ENCODE results near the gene FNTB.
"Not testable (repeated sequence)": the region's sequence is repeated elsewhere in the genome, so short reads cannot be mapped to it uniquely, and the experiment has no call there.

Gene FNTB

DNA sequence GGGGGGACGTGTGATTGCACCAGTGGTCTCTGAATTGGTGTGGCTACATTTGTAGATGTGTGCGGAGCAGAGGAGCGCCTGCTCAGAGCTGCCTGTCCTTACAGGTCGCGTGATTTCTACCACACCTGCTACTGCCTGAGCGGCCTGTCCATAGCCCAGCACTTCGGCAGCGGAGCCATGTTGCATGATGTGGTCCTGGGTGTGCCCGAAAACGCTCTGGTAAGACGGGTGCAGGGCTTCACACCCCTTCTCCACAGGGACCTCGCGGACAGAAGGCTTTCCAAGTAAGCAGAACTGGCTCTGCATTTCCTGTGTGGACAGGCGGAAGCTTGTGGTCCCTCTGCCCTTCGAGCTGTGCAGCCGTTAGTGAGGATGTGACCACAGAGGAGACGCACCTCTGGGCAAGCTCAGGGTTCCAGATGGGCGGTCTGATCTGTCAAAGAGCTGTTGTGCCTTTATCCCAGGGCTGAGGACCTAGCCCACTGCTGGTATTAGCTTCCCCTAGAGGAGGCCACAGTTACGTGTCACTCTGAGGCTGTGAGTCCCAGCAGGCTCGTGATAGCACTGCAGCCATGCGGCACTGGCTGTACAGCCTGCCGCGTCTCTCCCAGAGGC lies 67.9 kb downstream of the FNTB start:
- peak; percentile 63 to 79 (median 76) for DNase-seq

DNA sequence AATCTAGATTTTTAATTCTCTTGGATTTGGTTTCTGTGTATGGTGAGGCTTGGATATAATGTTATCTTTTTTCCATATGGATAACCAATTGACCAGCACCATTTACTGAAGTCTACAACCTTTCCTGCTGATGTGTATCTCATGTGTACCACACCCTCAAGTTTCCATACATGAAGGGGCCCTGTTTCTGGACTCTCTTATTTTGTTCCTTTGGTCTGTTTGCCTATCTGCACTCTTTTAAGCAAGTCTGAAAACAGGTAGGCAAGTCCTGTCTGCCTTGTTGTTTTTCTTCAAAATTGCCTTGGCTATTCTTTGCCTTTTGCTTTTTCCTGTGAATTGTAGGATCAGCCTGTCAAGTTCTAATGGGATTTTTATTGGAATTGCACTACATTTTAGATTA lies 71.0 kb downstream of the FNTB start:
- no peak for DNase-seq

DNA sequence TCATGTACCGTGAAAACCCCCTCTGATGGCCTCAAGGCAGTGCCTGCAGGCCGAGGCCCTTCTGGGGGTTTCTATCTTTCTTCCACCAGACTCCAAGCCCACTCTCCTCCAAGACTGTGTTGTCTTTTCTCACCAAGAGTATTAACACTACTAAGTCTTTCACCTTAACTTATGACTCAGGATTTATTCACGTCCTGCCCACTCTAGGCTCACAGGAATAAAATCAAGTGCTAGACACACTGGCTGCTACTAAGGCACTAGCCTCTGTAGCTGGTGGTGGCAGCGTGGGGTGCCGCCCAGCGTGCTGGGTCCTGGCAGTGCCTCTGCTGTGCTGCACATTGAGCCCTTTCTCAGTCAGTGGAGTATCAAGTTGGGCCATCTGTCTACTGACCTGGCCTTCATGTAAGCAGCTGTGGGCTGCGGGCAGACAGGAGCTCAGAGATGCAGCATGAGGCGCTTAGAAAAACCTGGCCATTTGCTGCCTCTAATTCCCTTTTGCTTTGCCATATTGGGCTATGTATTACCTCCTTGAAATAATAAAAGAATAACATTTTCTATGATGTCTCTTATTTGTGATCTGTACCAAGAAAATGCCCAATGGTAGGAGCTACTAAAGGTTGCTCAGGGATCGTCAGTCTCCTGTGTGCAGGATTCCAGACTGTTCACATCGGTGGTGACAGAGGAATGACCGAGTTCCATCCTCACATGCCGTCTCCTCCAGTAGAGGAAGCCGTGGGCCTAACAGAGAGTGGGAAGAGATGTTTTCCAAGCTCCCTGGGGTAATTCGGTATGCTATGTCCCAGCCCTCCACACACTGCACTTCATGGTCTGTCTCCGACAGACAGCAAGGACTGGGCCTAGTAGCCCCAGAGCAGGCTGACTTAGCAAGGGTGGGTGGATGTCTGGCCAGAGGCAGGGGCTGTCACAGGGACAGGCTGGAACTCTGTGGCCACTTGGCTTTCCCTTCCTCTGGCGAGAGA lies 75.7 kb downstream of the FNTB start:
- DNase-seq: no peak

DNA sequence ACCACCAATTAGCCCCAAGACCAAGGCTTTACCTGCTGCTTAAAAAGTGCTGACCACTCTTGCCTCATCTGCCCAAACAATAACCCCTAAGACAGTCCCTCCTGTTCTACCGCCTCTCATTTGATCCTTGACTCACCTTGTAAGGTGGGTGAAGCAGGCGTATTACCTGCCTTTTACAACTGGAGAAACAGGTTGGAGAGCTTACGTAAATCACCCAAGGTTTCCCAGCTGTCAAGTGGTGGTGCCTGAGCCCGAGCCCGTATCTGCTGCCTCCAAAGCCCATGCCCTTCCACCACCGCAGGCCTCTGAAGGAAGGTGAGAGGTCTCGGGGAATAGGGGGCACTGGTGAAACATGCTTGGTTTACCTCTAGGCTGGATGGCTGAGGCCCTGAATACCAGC lies 79.0 kb downstream of the FNTB start:
- DNase-seq: no peak

DNA sequence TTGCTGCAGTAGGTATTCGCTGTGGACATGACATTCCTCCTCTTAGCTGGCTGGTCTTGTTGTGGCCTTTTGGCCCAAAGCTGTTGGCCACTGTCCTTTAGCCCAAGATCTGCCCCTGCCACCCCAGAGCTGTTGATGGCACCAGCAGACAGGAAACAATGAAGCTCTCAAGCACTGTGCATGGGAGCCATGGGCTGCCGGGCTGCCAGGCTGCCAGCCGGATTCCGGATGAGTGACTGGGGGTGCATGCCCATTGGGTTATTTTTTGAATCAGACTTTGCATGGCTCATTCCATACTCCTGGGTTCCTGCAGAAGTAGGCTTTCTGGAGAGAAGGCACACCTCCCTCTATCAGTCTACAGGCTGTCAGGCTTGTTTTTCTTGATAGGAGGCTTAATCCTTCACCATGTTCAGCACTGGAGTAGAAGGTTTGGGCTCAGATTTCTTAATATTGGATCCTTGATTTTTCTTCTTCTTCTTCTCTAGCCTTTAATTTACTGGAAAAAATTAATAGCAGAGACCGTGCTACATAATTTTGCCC lies 83.2 kb downstream of the FNTB start:
- no peak for DNase-seq

DNA sequence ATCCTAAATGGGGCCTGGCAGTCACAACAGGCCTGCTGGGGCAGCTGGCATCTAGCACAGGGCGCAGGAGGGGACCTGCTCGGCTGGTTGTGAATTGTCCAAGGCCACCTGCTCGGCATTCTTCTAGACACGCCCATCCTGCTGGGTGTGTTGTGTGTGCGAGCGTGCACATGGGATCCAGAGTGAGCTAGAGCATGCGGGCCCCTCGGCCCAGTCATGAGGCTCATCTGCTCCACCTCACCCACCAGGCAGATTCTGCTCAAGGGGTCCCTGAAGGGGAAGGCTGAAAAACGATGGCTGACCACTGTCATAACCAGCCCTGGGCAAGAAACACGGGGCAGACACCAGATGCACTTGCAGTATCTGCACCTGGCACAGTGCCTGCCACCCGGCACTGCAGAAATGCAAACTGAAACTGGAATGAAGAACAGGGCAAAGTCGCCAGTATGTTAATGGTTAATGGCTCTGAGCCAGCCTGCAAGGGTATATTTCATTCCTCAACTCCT lies 83.8 kb downstream of the FNTB start:
- DNase-seq: no peak

DNA sequence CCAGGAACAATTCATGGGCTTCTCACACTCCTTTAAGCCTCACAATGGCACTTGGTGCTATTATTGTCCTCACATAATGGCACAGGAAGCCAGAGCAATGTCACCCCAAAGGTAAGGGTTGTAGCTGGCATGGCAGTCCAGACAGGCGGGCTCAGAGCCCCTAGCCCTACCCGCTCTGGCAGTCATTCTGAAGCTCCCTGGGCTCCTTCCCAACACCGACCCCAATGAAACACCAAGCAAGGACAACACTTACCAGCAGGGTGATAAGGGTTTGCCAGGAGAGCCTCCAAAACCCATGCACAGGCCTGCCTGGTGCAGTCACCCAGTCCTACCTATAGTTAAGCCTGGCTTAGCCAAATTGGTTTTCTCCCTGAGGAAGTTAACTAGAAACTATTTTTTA lies 84.8 kb downstream of the FNTB start:
- DNase-seq: no peak

DNA sequence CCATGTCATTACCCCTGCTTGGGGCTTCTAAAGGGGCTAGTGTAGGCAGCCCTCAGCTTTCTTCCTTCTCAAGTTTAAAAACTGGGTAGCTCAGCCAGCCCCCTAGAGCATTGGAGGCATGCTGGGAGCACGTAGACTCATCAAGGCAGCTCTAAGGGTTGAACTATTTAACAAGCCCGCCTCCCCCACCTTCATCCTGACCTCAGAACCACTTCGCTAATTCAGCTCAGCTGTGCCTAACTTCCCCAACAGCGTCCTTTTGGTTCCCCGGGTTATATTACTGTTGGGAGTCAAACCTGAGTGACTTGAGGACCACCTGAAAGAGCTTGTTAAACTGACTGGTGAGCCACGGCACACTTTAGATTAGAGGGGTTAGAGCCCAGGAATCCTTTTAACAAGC lies 85.6 kb downstream of the FNTB start:
- DNase-seq: peak in 1 of 4 experiments; percentile 26

DNA sequence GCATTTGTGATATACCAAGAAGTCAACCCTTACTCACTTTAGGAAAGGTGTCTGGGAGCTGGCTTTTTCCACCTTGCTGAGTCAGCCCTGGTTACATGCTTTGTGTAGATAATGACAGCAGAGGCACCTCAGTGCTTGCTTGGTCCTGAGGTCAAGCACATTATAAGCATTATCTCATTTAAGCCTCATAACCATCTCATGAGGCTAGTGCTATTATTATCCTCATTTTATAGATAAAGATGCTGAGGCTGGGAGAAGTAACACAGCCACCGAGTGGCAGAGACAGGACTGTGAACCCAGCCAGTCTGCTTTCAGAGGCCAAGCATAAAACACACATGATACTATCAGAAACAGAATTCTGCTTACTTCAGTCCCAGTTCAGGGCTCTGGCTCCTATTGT lies 86.2 kb downstream of the FNTB start:
- DNase-seq: no peak

DNA sequence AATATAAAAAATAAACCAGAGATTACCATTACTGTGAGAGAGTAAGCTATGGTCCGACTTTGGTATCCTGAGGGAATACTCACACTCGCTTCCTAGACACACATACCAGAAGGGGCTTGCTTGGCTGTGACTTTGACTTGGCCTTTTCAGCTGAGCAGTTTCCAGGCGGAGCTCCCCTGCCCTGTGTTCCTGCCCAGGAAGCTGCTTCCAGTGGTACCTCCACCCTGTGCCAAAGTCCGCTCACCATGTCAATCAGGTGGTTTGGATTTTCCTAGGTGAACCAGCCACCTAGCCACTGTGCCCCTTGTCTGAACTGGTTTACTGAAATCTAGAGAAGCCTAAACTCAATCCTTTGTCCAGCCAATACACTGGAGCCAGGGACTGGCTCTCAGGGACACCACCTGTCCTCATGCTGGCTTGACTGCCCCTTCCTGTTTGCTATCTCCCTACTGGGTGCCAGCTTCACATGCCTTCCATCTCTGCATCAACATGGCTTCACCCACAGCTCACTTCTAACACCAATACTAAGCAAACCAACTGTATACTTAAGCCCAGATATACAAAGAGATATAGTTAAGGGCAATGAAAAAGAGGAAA lies 87.0 kb downstream of the FNTB start:
- DNase-seq: no peak

DNA sequence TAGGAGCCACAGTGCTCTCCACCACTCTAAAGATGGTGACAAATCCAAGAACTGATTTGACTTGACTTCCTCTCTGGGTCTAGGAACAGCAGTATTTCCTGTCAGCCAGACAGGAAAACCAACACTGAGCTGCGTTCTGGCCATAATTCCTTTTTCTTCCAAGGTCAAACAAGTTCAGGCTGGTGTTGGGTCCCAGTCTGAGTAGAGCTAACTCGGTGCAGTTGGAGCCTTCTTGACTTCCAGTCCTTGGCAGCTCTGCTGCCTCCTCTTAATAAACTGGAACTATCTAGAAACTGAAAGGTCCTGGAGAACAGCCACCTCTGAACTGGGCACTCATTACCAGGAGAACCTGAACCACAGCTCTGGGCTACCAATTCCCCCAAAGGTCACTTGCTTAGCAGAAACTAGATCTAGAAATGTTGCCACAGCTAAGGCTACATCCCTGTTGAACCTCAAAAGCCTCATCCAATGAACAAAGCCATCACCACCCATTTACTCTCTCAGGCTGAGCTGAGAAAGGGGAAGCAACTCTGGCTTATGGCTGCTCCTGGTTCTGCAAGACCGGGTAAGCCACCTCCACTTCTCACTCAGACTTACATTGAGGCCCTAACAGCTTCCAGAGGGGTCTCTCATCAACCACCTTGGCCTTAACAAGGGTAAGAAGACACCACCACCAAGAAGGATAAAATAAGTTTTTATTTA lies 87.9 kb downstream of the FNTB start:
- peak; percentile 62 to 83 (median 82) for DNase-seq

DNA sequence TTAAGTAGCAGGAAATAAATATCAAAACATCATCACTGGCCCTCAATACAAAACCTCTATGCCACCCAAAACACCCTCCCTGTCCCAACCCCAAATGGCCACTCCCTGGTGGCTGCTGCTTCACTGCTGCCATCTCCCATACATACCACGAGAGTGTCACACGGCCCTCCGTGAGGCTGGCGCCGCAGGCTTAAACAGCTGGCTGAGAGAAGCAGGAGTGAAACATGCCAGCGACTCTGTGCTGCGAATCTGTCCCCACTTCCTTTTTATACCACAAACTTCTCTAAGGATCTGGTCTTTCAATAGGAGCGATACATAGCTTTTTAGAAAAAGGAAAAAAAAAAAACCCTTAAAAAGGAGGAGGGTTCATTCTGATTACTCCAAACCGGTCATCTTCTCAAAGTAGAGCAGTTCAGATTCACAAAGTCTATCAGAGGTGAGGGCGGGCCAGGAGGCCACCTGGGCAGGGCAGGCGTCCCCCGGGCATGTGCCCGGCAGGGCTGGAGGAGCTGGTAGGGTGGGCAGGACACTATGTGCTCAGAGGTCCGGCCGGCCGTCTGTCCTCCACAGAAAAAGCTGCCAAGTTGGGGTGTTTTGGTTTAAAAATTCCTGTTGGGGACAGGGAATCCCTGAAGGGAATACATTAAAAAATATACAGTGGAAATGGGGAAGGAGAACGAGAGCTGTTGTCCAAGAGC lies 89.1 kb downstream of the FNTB start:
- peak; percentile 65 to 93 (median 76) for DNase-seq

DNA sequence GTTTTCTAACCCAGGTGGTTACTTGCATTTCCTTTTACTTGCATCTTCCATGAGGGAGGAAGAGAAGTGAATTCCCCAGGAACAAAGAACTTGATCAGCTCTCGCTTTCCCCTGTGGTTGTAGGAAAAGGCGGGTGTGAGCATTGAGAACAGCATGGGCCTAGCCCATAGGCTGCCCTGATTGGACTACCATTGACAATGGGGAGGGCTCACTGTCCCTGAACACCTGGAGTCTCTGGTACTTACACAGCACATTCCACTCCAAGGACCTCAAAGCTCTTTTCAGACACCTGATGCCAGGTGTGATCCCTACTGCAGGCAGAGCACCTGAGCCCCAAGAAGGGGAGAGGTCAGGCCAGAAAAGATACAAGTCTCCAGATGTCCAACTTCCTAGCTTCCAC lies 90.6 kb downstream of the FNTB start:
- DNase-seq: no peak

DNA sequence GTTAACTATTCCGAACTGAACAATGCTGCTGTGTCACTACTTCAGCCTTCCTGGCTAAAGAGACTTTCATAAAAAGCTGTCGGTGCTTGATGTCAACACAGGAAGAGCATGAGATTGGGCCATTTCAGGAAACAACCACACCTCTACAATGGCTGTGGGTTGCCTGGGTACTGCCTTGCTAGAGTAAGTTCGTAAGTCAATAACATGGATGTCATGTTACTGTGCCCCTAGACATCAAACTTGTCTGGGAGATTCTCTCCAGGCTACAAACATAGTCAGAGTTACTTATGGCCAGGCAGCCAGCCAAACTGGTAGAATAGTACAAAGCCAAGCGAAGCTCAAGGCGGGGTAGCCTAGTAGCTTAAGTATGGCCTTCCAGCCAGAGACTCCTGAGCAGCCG lies 92.5 kb downstream of the FNTB start:
- peak in 3 of 4 experiments; percentile 38 to 52 (median 47) for DNase-seq

DNA sequence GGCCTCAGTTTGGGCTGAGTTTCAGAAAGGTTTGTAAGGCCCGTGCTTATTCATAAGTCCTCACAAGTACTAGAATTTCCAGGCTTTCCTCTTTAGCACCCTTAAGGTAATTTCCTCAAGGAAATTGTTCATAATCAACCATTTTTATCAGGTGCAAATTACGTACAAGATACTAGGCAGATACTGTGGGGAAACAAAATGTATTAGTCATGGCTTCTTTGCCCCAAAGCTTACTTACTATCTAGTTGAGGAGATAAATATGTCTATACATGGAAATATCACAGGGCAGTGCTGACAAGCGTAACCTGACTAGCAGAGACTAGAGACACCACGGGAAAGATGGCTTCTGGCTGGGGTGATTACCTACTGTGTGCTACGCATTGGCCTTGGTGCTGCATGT lies 93.1 kb downstream of the FNTB start:
- DNase-seq: peak in 1 of 4 experiments; percentile 19

DNA sequence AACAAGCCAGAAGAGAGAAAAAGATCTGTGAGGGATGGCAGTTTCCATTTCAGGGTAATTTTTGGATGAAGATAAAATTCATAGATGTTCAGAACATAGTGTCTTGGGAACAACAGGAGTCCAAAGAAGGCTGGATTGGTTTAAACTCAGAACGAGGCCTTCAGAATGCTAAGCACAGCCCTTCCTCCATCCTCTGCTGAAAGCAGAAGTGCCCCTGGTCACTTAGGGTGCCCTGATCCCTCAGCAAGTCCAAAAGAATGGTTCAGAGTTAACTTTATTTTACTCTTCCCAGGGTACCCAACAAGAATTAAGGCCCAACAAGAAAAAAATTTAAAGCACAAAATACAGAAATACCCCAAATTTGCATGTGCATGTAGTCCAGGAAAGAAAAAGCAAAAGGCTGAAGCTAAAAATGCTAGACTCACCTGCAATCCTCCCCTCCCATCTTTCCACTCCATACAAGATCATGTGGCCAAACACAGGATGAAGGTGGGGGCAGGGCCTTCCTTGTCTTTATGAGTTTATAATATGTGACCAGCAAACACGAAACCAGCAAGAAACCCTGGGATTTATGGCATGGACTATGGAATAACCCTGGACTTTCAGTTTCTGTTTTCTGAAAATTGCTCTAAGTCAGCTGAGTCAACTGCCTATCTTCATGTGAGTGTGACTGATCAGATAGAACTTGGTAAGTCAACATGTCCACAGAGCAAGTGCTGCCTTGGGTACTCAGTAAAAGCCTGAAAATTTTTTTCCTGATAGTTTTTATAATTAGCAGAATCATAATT lies 94.5 kb downstream of the FNTB start:
- DNase-seq: peak in 3 of 4 experiments; percentile 59 to 66 (median 60)

DNA sequence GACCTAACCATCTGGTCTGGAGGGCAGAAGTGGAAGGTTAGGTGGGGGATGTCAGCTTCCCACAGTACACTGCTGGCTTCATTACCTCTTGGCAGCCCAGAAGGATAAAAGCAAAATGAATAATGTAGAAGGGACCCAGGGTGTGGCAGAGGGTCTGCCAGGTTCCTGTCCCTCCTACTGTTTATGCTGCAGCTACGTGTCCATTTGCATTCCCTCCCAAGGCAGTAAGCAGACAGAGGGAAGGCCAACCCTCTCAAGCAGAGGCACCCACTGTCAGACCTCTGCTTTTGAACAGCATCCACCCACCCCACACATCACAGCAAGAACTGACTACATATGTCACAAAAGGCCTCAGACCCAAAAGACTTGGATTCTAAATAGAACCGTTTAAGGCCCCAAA lies 96.2 kb downstream of the FNTB start:
- no peak for DNase-seq

DNA sequence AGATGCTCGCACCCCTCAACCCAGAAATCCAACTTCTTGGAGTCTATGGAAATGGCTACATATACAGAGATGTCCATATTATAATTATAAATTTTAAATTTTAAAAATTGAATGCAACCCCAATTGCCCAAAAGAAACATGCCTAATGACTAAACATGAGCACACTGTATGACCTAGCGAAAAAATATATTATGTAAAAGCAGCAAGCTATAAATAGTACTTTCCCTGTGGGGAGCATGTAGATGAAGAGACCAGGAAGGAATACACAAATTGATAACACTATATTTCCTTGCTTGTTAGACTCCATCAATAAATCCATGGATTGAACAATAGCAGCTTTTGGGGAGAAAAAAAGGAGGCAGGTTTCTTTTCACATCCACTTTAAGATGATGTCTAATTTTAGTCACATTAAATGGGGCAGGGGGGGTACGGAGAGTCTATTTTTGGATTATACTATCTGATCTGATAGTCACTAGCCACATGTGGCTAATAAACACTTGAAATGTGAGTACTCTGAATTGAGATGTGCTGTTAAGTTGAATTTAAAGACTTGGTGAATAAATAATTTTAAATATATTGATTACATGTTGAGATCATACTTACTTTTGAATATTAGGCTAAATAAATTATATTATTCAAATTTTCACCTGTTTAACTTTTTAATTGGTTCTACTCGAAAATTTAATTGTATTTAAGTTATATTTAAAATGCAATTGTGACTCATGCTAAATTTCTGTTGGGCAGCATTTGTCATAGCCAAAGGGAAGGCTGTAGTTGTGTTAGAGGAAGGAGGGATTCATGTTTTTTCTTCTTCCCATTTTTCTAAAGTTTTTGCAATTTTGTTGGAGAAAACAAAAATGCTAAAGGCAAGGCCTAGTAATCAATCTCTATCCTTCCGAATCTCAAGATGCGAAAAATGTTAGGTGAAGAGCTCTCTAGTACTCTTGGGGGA lies 98.1 kb downstream of the FNTB start:
- peak in 2 of 4 experiments; percentile 37 to 42 for DNase-seq

DNA sequence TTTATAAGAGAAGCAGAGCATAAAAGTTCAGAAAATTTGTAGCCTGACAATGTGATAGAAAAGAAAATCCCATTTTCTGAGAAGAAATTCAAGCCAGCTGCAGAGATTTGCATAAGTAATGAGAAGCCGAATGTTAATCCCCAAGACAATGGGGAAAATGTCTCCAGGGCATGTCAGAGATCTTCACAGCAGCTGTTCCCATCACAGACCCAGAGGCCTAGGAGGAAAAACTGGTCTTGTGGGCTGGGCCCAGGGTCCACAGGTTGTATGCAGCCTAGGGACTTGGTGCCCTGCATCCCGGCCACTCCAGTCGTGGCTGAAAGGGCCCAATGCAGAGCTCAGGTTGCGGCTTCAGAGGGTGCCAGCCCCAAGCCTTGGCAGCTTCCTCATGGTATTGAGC lies 100.0 kb downstream of the FNTB start:
- DNase-seq: not testable (repeated sequence)

DNA sequence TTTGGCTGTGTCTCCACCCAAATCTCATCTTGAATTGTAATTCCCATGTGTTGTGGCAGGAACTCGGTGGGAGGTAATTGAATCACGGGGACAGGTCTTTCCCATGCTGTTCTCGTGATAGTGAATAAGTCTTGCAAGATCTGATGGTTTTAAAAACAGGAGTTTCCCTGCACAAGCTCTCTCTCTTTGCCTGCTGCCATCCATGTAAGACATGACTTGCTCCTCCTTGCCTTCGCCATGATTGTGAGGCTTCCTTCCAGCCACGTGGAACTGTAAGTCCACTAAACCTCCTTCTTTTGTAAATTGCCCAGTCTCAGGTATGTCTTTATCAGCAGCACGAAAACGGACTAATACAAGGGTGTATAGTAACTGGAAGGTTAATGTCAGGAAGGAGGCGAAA lies 101.1 kb downstream of the FNTB start:
- DNase-seq: not testable (repeated sequence)
